ENCODE measurements around the gene FAM184B.
"Not testable (repeated sequence)": the region's sequence is repeated elsewhere in the genome, so short reads cannot be mapped to it uniquely, and the experiment has no call there.

GRCh38 chr4:17684648-17685047 is 96.8 kb downstream of the FAM184B start:
- TF ChIP-seq POLR2A (IDR thresholded peaks at IDR 0.05; ENCODE audit: low read length); GATA1 (IDR thresholded peaks at IDR 0.05; ENCODE audit: low read depth, low read length): not testable (repeated sequence)

Measured in erythroblast (primary cell).